Umbilical cord (tissue), 2 donors: ENCODE data around the gene FAM3A. TPM values are rescaled to one million over a fixed set of nuclear protein-coding genes. Genes with fewer than 3 reads are reported as not detected.

ENCODE experiments used
- DNase-seq: peaks from one replicate; pipeline ENCODE4 v3.0.0-alpha.2; 2015; ENCODE audit warnings: low spot score
- total RNA-seq: library from RNA; depleted of rRNA; stranded (reverse); fragments of >200 nt; gene quantifications from one replicate; pipeline ENCODE4 v1.2.3, GENCODE V29; 2014; ENCODE audit warnings: low replicate concordance; ENCODE audit not compliant: insufficient read depth

The FAM3A gene
- total RNA-seq, 1 donor from 2014 or later = 33.2 TPM

DNA sequence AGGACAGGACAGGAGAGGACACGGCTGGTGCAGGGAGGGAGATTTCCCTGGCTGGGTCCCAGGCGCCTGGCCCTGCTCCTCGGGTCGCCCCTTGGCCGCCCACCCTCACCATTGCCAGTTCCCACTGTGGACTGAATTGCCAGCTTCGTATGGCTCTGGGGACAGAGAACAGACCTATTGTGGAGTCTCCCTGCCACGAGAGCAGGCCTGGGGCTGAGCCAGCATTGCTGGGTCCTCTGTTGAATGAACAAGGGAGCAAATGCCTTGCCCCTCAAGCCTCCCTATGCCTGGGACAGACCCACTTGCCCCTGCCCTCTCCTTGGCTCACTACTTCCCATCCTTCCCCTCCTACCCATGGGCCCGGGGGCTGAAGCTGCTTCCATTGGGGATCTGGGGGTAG lies 53.6 kb downstream of the FAM3A start:
- DNase-seq = no peak

DNA sequence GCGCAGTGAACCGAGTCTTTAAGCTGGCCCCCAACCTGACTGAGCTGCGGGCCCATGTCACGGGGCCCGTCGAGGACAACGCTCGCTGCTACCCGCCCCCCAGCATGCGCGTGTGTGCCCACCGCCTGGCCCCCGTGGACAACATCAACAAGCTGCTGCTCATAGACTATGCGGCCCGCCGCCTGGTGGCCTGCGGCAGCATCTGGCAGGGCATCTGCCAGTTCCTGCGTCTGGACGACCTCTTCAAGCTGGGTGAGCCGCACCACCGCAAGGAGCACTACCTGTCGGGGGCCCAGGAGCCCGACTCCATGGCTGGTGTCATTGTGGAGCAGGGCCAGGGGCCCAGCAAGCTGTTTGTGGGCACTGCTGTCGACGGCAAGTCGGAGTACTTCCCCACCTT lies 55.7 kb downstream of the FAM3A start:
- DNase-seq = no peak

DNA sequence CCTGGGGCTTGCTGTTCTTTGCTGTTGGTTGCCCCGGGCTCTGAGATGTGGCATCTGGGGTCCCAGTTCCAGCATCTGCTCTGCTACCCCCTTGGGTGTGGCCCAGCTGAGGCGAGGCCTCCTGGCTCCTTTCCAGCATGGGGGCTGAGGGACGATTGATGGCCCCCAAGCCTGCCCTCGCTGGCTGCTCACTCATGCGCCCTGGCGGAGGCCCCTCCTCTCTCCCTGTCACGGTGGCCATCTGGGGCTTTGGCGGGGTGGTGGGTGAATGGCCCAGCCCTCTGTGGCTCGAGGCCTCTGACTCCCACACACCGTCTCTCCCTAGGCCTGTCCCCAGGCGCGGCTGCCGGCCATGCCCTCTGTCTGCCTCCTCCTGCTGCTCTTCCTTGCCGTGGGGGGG lies 56.2 kb downstream of the FAM3A start:
- peak; percentile 5 for DNase-seq

DNA sequence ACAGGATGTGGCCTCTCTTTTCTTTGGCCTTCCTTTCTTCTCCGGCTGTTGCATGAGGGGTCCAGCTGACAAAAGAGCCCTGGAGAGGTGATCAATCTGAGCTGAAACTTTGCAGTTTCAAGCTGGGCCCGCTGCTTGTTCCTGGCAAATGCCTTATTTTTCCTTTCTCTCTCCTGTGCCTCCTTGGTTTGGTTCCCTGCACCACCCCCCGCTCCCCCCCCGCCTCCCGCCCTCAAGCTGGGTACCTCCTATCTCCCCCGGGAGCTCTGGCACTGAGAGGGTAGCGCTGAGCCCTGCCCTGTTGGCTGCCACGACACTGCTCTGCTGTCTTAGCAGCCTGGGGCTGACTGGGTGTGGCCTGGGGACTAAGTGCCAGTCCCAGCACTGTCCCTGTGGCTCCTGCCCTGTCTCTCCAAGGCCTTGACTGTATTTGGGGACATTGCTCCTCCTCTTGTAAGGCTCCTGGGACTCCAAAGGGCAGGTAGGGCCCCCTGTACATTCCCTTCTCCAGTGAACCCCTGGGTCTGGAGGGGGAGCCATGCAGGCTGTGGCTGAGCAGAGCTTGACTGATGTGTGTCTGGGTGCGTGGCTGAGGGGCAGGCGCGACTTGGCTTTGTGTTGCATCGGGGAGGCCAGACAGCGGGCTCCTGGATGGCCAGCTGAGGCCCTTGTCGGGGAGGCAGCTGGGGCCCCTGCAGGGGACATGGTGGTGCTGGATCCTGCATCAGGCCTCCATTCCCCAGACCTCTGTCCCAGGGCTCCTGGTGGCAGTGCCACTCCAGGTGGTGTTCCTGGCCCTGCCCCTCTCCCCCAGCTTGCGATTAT lies 56.9 kb downstream of the FAM3A start:
- peak; percentile 14 for DNase-seq

DNA sequence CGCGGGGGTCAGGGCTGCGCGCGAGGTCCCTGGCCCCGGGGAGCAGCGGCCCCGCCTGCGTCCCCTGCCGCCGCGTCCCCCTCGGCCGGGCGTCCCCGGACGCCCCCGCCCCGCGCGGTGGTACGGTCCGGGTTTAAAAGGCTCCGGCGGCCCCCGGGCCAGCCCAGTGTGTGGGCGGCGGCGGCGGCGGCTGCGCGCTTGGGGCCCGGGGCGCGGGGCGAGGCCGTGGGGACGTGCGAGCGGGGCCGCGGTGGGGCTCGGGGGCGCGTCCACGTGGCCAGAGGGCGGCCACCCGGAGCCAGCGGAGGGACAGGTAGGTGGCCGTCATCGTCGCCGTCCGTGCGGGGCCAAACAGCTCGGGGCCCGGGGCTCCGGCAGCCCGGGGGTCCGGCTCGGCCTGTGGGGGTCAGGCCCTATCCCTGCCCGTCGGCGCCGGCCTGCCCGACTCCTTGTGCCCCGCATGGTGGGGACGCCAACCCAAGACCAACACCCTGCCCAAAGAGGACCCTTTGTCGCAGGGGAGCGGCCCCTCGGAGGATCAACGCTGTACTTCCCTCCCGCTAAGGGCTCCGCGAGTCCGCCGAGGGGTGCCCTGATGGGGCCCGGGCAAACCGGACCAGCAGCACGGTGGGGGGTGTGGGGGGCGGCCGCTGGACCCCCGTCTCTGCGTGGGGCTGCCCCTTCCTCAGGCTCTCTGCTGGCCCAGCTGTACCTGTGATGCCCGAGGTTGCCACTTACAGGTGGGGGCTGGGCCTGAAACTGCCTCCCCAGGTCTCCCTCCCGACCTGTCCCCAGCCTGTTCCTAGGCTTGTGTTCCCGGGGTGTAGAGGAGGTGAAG lies 57.7 kb downstream of the FAM3A start, which contains the start of gene PLXNA3:
PLXNA3 (plus strand) TSS at position 166 of the 838 bp plus-strand sequence. CDS start 1,903 bp downstream, outside the sequence.
- DNase-seq = peak; percentile 17

DNA sequence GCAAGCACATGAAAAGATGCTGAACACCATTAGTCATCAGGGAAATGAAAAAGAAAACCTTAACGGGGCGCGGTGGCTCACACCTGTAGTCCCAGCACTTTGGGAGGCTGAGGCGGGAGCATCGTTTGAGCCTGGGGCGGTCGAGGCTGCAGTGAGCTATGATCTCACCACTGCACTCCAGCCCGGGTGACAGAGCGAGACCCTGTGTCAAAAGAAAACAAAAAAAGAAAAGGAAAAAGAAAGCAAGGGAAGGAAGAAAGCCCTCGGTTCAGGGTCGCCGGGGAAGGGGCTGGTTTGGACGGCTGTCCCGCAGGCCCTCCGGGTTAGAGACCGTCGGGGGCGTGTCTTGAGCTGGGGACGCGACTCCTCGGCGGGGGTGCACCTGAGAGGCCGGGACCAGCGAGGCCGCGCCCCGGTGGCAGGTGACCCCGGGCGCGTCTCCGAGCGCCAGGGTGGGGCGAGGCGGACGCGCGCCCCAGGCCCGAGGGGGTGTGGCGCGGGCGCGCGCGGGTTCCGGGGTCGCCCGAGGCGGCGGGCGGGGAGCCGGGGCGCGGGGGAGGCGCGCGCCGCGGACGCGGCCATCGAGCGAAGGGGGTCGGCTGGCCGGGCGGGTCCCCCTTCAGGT lies 58.4 kb downstream of the FAM3A start:
- DNase-seq = peak; percentile 9

Other genes with a start within 250 kb of the FAM3A start
- gene TEX28, start 221.1 kb downstream of the FAM3A start, total RNA-seq = not detected
- 22.4 TPM for gene TKTL1, start 220.4 kb downstream of the FAM3A start, total RNA-seq
- 4,615 TPM for gene FLNA, start 141.6 kb downstream of the FAM3A start, total RNA-seq
- 22.9 TPM for gene EMD, start 136.9 kb downstream of the FAM3A start, total RNA-seq
- gene RPL10, start 117.9 kb downstream of the FAM3A start, total RNA-seq = 2,985 TPM
- 27.7 TPM for gene DNASE1L1, start 107.0 kb downstream of the FAM3A start, total RNA-seq
- gene TAFAZZIN, start 104.7 kb downstream of the FAM3A start, total RNA-seq = 33.7 TPM
- gene ATP6AP1, start 87.6 kb downstream of the FAM3A start, total RNA-seq = 31.5 TPM
- 55.4 TPM for gene GDI1, start 79.1 kb downstream of the FAM3A start, total RNA-seq
- gene FAM50A, start 72.1 kb downstream of the FAM3A start, total RNA-seq = 19.3 TPM
- 10.1 TPM for gene PLXNA3, start 58.0 kb downstream of the FAM3A start, total RNA-seq
- 14.9 TPM for gene LAGE3, start 37.0 kb downstream of the FAM3A start, total RNA-seq
- 15.2 TPM for gene UBL4A, start 29.6 kb downstream of the FAM3A start, total RNA-seq
- 10.4 TPM for gene SLC10A3, start 25.6 kb downstream of the FAM3A start, total RNA-seq
- gene G6PD, start 30.6 kb upstream of the FAM3A start, total RNA-seq = 12.3 TPM
- gene IKBKG, start 31.4 kb upstream of the FAM3A start, total RNA-seq = 4.8 TPM
- gene CTAG1A, start 68.9 kb upstream of the FAM3A start, total RNA-seq = not detected
- not detected for gene CTAG1B, start 103.0 kb upstream of the FAM3A start, total RNA-seq
- not detected for gene CTAG2, start 137.3 kb upstream of the FAM3A start, total RNA-seq
- 7.0 TPM for gene GAB3, start 234.8 kb upstream of the FAM3A start, total RNA-seq
- 17.6 TPM for gene DKC1, start 246.6 kb upstream of the FAM3A start, total RNA-seq